ENCODE data around the gene NPY.

- no peak for TF ChIP-seq CTCF (IDR thresholded peaks at IDR 0.05)
- no peak for TF ChIP-seq POLR2A (IDR thresholded peaks at IDR 0.05)
These were observed 7.3 kb downstream of the NPY start for GRCh38 chr7:24291271-24291670.

Data from heart left ventricle (tissue), 13 donors.